Measurements from ENCODE around the gene DCLRE1C. TPM values are rescaled to one million over a fixed set of nuclear protein-coding genes. Genes with fewer than 3 reads are reported as not detected.
"Not testable (repeated sequence)": the region's sequence is repeated elsewhere in the genome, so short reads cannot be mapped to it uniquely, and the experiment has no call there.

DCLRE1C gene
- total and polyA plus RNA-seq, 10 donors, result 6.8 to 35.6 (median 24.8) TPM

DNA sequence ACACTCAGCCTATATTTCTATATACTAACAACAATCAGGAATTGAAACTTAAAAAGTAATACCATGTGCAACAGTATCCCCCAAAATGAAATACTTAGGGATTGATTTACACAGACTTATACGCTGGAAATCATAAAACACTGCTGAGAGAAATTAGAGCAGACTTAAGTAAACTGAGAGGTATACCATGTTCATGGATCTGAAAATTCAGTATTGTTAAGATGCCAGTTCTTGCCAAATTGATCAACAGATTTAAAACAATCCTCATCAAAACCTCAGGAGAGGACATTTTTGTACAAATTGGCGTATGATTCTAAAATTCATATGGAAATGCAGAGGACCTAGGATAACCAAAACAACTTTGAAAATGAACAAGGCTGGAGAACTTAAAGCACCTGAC lies 37.3 kb downstream of the DCLRE1C start:
- 96 to 100% (median 100%) methylated on average over 2 of the region's 2 CpGs for WGBS, 5 donors
- intact Hi-C loops (cut with DNase I; ENCODE audit: low total_unique reads), result no loop called here
- Histone ChIP-seq H3K36me3 (peaks cover 18 to 99% (median 80%) of the 10 kb centered on the region in 6 donors), H3K4me1 (peaks cover 0 to 4% (median 0%) of the 10 kb centered on the region in 6 donors), H3K27me3 (replicated peaks in 1 of 7) (no peaks in the 10 kb centered on the region), H3K9me3 (peaks cover 5 to 36% (median 27%) of the 10 kb centered on the region in 8 donors), H3K27ac (no peak overlapping the region), H3K4me3 (no peak overlapping the region)
- TF ChIP-seq, protein P1, sequence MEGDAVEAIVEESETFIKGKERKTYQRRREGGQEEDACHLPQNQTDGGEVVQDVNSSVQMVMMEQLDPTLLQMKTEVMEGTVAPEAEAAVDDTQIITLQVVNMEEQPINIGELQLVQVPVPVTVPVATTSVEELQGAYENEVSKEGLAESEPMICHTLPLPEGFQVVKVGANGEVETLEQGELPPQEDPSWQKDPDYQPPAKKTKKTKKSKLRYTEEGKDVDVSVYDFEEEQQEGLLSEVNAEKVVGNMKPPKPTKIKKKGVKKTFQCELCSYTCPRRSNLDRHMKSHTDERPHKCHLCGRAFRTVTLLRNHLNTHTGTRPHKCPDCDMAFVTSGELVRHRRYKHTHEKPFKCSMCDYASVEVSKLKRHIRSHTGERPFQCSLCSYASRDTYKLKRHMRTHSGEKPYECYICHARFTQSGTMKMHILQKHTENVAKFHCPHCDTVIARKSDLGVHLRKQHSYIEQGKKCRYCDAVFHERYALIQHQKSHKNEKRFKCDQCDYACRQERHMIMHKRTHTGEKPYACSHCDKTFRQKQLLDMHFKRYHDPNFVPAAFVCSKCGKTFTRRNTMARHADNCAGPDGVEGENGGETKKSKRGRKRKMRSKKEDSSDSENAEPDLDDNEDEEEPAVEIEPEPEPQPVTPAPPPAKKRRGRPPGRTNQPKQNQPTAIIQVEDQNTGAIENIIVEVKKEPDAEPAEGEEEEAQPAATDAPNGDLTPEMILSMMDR (IDR thresholded peaks at IDR 0.05 in 8 of 11, conservative IDR thresholded peaks at IDR 0.05 in 3 of 11), result no peak
- TF ChIP-seq POLR2AphosphoS5 (IDR thresholded peaks at IDR 0.05) (no peak), POLR2A (IDR thresholded peaks at IDR 0.05) (no peak)
- DNase-seq, result no peak

- Histone ChIP-seq H3K9me3 (peaks cover 0 to 13% (median 7%) of the 10 kb centered on the region in 8 donors), H3K36me3 (peaks cover 5 to 99% (median 67%) of the 10 kb centered on the region in 6 donors), H3K4me1 (peaks cover 0 to 4% (median 0%) of the 10 kb centered on the region in 6 donors), H3K4me3 (no peak overlapping the region), H3K27ac (no peak overlapping the region), H3K27me3 (replicated peaks in 1 of 7) (no peaks in the 10 kb centered on the region)
- TF ChIP-seq POLR2A (IDR thresholded peaks at IDR 0.05) (no peak), POLR2AphosphoS5 (IDR thresholded peaks at IDR 0.05) (no peak)
- TF ChIP-seq, protein P1 (IDR thresholded peaks at IDR 0.05 in 8 of 11, conservative IDR thresholded peaks at IDR 0.05 in 3 of 11), result no peak
- WGBS, 5 donors, result 79 to 100% (median 97%) methylated on average over 3 of the region's 3 CpGs
- DNase-seq, result no peak
- intact Hi-C loops (cut with DNase I; ENCODE audit: low total_unique reads), result no loop called here
Measured at GRCh38 chr10:14911801-14912200, 42.1 kb downstream of the DCLRE1C start.

- Histone ChIP-seq H3K9me3 (peaks cover 0 to 4% (median 0%) of the 10 kb centered on the region in 8 donors), H3K4me3 (no peak overlapping the region), H3K27me3 (replicated peaks in 1 of 7) (no peaks in the 10 kb centered on the region), H3K36me3 (peaks cover 5 to 99% (median 61%) of the 10 kb centered on the region in 6 donors), H3K4me1 (peaks cover 0 to 4% (median 0%) of the 10 kb centered on the region in 6 donors), H3K27ac (no peak overlapping the region)
- no peak for DNase-seq
- TF ChIP-seq POLR2A (IDR thresholded peaks at IDR 0.05) (no peak), POLR2AphosphoS5 (IDR thresholded peaks at IDR 0.05) (no peak)
- TF ChIP-seq, protein P1 (IDR thresholded peaks at IDR 0.05 in 8 of 11, conservative IDR thresholded peaks at IDR 0.05 in 3 of 11), result no peak
- 88 to 96% (median 92%) methylated on average over 4 of the region's 4 CpGs for WGBS, 5 donors
- intact Hi-C loops (cut with DNase I; ENCODE audit: low total_unique reads), result no loop called here
Measured at GRCh38 chr10:14910953-14911352, 42.9 kb downstream of the DCLRE1C start.

DNA sequence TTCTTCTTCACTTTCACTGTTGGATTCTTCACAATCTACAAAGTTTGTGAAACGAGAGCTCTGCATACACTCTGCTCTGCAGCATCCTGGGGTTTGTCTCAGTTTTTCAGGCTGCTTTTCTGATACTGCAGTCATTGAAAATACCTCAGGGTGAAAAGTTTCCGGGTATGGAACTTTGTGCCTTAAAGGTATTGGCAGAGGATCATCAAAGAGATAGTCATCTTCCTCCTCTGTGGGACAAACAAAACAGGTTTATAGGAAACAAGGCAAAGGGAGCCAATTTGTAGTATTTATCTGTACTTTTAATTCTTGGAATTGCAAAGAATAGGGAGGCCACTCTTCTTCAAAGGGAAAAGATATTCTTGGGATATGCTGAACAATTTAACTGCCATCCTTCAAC lies 44.8 kb downstream of the DCLRE1C start:
- Histone ChIP-seq H3K4me3 (no peak overlapping the region), H3K27ac (no peak overlapping the region), H3K4me1 (no peaks in the 10 kb centered on the region), H3K27me3 (replicated peaks in 1 of 7) (no peaks in the 10 kb centered on the region), H3K36me3 (peaks cover 5 to 88% (median 51%) of the 10 kb centered on the region in 6 donors), H3K9me3 (no peaks in the 10 kb centered on the region)
- no peak for DNase-seq
- intact Hi-C loops (cut with DNase I; ENCODE audit: low total_unique reads), result no loop called here
- TF ChIP-seq POLR2A (IDR thresholded peaks at IDR 0.05), result no peak
- TF ChIP-seq, protein P1 (IDR thresholded peaks at IDR 0.05 in 8 of 11, conservative IDR thresholded peaks at IDR 0.05 in 3 of 11), result no peak
- no peak for TF ChIP-seq POLR2AphosphoS5 (IDR thresholded peaks at IDR 0.05)
- 95 to 100% (median 96%) methylated on average over 2 of the region's 2 CpGs for WGBS, 5 donors

GRCh38 chr10:14907591-14907990 lies 46.3 kb downstream of the DCLRE1C start:
- H3K4me1 ChIP-seq; H3K9me3 ChIP-seq; intact Hi-C loops (cut with DNase I; ENCODE audit: low total_unique reads); H3K4me3 ChIP-seq; H3K27me3 ChIP-seq (replicated peaks in 1 of 7); H3K27ac ChIP-seq; DNase-seq: not testable (repeated sequence)
- peaks cover 5 to 78% (median 42%) of the 10 kb centered on the region in 6 donors for H3K36me3 ChIP-seq
- WGBS, 5 donors, result 97 to 99% (median 98%) methylated on average over 4 of the region's 4 CpGs

Measured in spleen (tissue), 11 donors.